IMR-90 (cell line): ENCODE results near the gene AQP6. TPM values are rescaled to one million over a fixed set of nuclear protein-coding genes. Genes with fewer than 3 reads are reported as not detected.

Experiments
- ATAC-seq: fragments of 200-7000 bp; cut with Tn5 transposase; 2 replicates; pipeline ENCODE4 v1.9.1; 2020; ENCODE audit warnings: low read depth, mild to moderate bottlenecking, moderate library complexity
- BruUV-seq: library from RNA; stranded (reverse); fragments of 400-500 nt; replicated peaks from 2 replicates; lab custom pipeline; 2021; lab: Mats Ljungman, UMichigan
- CTCF ChIA-PET: fragments of 300-600 bp; formaldehyde crosslinking; extraction: SDS; loops from one replicate; lab custom pipeline; 2021; ENCODE audit warnings: antibody characterized with exemption; lab: Yijun Ruan, JAX
- POLR2A ChIA-PET: fragments of 300-600 bp; sonication (Branson Sonifier 250); formaldehyde crosslinking; loops from one replicate; lab custom pipeline; 2022; ENCODE audit warnings: antibody characterized with exemption; ENCODE audit not compliant: unreplicated experiment; lab: Charles Lee
- DNase-seq: peaks from one replicate; pipeline ENCODE4 v3.0.0; 2013
- H2AFZ ChIP-seq: replicated peaks from 2 replicates; pipeline ENCODE3; 2013; ENCODE audit warnings: low read length, mild to moderate bottlenecking; ENCODE audit not compliant: poor library complexity
- H2AK5ac ChIP-seq: 2 replicates; pipeline ENCODE4 v1.6.1; 2013; ENCODE audit warnings: low read depth, low read length, inconsistent platforms
- H2AK9ac ChIP-seq: replicated peaks from 2 replicates; pipeline ENCODE3; 2013; ENCODE audit warnings: mild to moderate bottlenecking, low read depth, low read length, moderate library complexity; ENCODE audit not compliant: poor library complexity
- H2BK120ac ChIP-seq: 2 replicates; pipeline ENCODE4 v1.6.1; 2013; ENCODE audit warnings: low read depth, low read length, inconsistent platforms
- H2BK15ac ChIP-seq: 3 replicates; pipeline ENCODE4 v1.6.1; 2013; ENCODE audit warnings: low read depth, low read length, inconsistent platforms
- H2BK20ac ChIP-seq: 2 replicates; pipeline ENCODE4 v1.6.1; 2013; ENCODE audit warnings: low read depth, mild to moderate bottlenecking, inconsistent platforms, low read length, moderate library complexity
- H2BK5ac ChIP-seq: 2 replicates; pipeline ENCODE4 v1.6.1; 2013; ENCODE audit warnings: mild to moderate bottlenecking, low read depth, low read length, inconsistent platforms; ENCODE audit not compliant: poor library complexity, severe bottlenecking
- H3K14ac ChIP-seq: replicated peaks from 2 replicates; pipeline ENCODE4 v1.6.1; 2013; ENCODE audit warnings: low read depth, low read length, inconsistent platforms
- H3K18ac ChIP-seq: 2 replicates; pipeline ENCODE4 v1.6.1; 2013; ENCODE audit warnings: low read depth, low read length, control low read depth
- H3K23ac ChIP-seq: 2 replicates; pipeline ENCODE4 v1.6.1; 2013; ENCODE audit warnings: low read depth, low read length, inconsistent platforms
- H3K27ac ChIP-seq: 2 replicates; pipeline ENCODE4 v1.5.1; 2013; ENCODE audit warnings: mild to moderate bottlenecking, control low read depth, low read length; ENCODE audit not compliant: insufficient read depth
- H3K27me3 ChIP-seq: 2 replicates; pipeline ENCODE4 v1.6.1; 2013; ENCODE audit warnings: low read length; ENCODE audit not compliant: control insufficient read depth, insufficient read depth
- H3K36me3 ChIP-seq: 2 replicates; pipeline ENCODE4 v1.6.1; 2013; ENCODE audit warnings: low read length, mixed read lengths; ENCODE audit not compliant: control insufficient read depth, insufficient read depth
- H3K4ac ChIP-seq: 2 replicates; pipeline ENCODE4 v1.6.1; 2013; ENCODE audit warnings: low read depth, low read length, inconsistent platforms
- H3K4me1 ChIP-seq: 2 replicates; pipeline ENCODE4 v1.6.1; 2013; ENCODE audit warnings: low read length, mixed read lengths; ENCODE audit not compliant: control insufficient read depth, insufficient read depth
- H3K4me2 ChIP-seq: 2 replicates; pipeline ENCODE4 v1.6.1; 2013; ENCODE audit warnings: low read depth, mild to moderate bottlenecking, control low read depth, low read length, moderate library complexity
- H3K4me3 ChIP-seq: 2 replicates; pipeline ENCODE4 v1.5.1; 2013; ENCODE audit warnings: low read depth, mild to moderate bottlenecking, control low read depth, low read length, moderate library complexity; ENCODE audit not compliant: insufficient read depth
- H3K56ac ChIP-seq: 2 replicates; pipeline ENCODE4 v1.6.1; 2013; ENCODE audit warnings: low read length, inconsistent platforms; ENCODE audit not compliant: insufficient read depth; ENCODE audit errors: extremely low read depth
- H3K79me1 ChIP-seq, 2 experiments: 2 replicates each; pipeline ENCODE4 v1.6.1; 2013; ENCODE audit warnings: low read length in 2 of 2, inconsistent platforms in 1 of 2, low read depth in 1 of 2
- H3K9ac ChIP-seq: 2 replicates; pipeline ENCODE4 v1.6.1; 2013; ENCODE audit warnings: low read depth, low read length, control low read depth
- H3K9me1 ChIP-seq: 2 replicates; pipeline ENCODE4 v1.6.1; 2013; ENCODE audit warnings: low read length, inconsistent platforms; ENCODE audit not compliant: insufficient read depth
- H3K9me3 ChIP-seq: 2 replicates; pipeline ENCODE4 v1.6.1; 2013; ENCODE audit warnings: low read length; ENCODE audit not compliant: control insufficient read depth, insufficient read depth
- H4K20me1 ChIP-seq: 2 replicates; pipeline ENCODE4 v1.6.1; 2013; ENCODE audit warnings: low read length, inconsistent platforms; ENCODE audit not compliant: insufficient read depth
- H4K5ac ChIP-seq: 2 replicates; pipeline ENCODE4 v1.6.1; 2013; ENCODE audit warnings: mild to moderate bottlenecking, low read depth, low read length, control low read depth
- H4K8ac ChIP-seq, 2 experiments: 2 replicates each; pipeline ENCODE4 v1.6.1; 2013; ENCODE audit warnings: low read depth in 2 of 2, low read length in 2 of 2, control low read depth in 1 of 2, inconsistent platforms in 1 of 2
- H4K91ac ChIP-seq: 2 replicates; pipeline ENCODE4 v1.6.1; 2013; ENCODE audit warnings: low read depth, low read length, inconsistent platforms; ENCODE audit not compliant: insufficient read depth
- BHLHE40 ChIP-seq: fragments of 150-350 bp; IDR thresholded peaks from 2 replicates; pipeline ENCODE4 v1.6.1; 2016; ENCODE audit warnings: mild to moderate bottlenecking, low read depth, low read length
- CEBPB ChIP-seq: IDR thresholded peaks from 2 replicates; pipeline ENCODE4 v1.6.1; 2012; ENCODE audit warnings: low read depth, low read length, improper control_type of control experiment
- CHD1 ChIP-seq: IDR thresholded peaks from 2 replicates; pipeline ENCODE4 v1.6.1; 2012; ENCODE audit warnings: low read depth, low read length, improper control_type of control experiment
- CTCF ChIP-seq: conservative IDR thresholded peaks from 2 replicates; pipeline ENCODE4 v1.5.1; 2012; ENCODE audit warnings: mild to moderate bottlenecking, low read depth, low read length, improper control_type of control experiment
- ELK1 ChIP-seq: fragments of 150-350 bp; IDR thresholded peaks from 2 replicates; pipeline ENCODE4 v1.6.1; 2016; ENCODE audit warnings: low read depth, mild to moderate bottlenecking, low read length, moderate library complexity, borderline replicate concordance
- FOS ChIP-seq: fragments of 150-350 bp; IDR thresholded peaks from 2 replicates; pipeline ENCODE4 v1.6.1; 2016; ENCODE audit warnings: low read depth, low read length
- MAFK ChIP-seq: IDR thresholded peaks from 2 replicates; pipeline ENCODE4 v1.6.1; 2012; ENCODE audit warnings: low read depth, low read length, improper control_type of control experiment
- MAZ ChIP-seq: IDR thresholded peaks from 2 replicates; pipeline ENCODE4 v1.6.1; 2012; ENCODE audit warnings: low read depth, mild to moderate bottlenecking, low read length, improper control_type of control experiment, moderate library complexity, borderline replicate concordance
- MXI1 ChIP-seq: IDR thresholded peaks from 2 replicates; pipeline ENCODE4 v1.6.1; 2012; ENCODE audit warnings: low read depth, mild to moderate bottlenecking, low read length, moderate library complexity, borderline replicate concordance
- NFE2L2 ChIP-seq: fragments of 150-350 bp; IDR thresholded peaks from 2 replicates; pipeline ENCODE4 v1.6.1; 2016; ENCODE audit warnings: low read depth, mild to moderate bottlenecking, low read length
- POLR2A ChIP-seq: IDR thresholded peaks from 2 replicates; pipeline ENCODE4 v1.6.1; 2012; ENCODE audit warnings: mild to moderate bottlenecking, low read depth, low read length
- RAD21 ChIP-seq: IDR thresholded peaks from 2 replicates; pipeline ENCODE4 v1.6.1; 2012; ENCODE audit warnings: low read length, improper control_type of control experiment
- RCOR1 ChIP-seq: IDR thresholded peaks from 2 replicates; pipeline ENCODE4 v1.6.1; 2012; ENCODE audit warnings: mild to moderate bottlenecking, low read length, improper control_type of control experiment; ENCODE audit not compliant: insufficient replicate concordance
- RFX5 ChIP-seq: IDR thresholded peaks from 2 replicates; pipeline ENCODE4 v1.8.0; 2012; ENCODE audit warnings: low read depth, mild to moderate bottlenecking, low read length, moderate library complexity
- SMC3 ChIP-seq: fragments of 150-350 bp; IDR thresholded peaks from 2 replicates; pipeline ENCODE4 v1.6.1; 2016; ENCODE audit warnings: low read depth, mild to moderate bottlenecking, antibody characterized with exemption, low read length, moderate library complexity
- USF2 ChIP-seq: fragments of 150-350 bp; IDR thresholded peaks from 2 replicates; pipeline ENCODE4 v1.6.1; 2017; ENCODE audit warnings: mild to moderate bottlenecking, antibody characterized with exemption, low read length, low read depth
- WGBS, 2 experiments: methylation state at CpG; one replicate each; pipeline versions ENCODE4 v1.1.5 to v1.1.7; 2013; ENCODE audit warnings: missing lambda C conversion rate in 2 of 2; ENCODE audit not compliant: insufficient read length in 1 of 2; ENCODE audit errors: extremely low coverage in 2 of 2; 5-methylcytosine and 5-hydroxymethylcytosine counted together
- dilution Hi-C: fragments of 300-500 bp; cut with HindIII; formaldehyde crosslinking; loops from one replicate; pipeline ENCODE4 v1.14.3; 2018; ENCODE audit warnings: low sequenced_read_pairs; ENCODE audit not compliant: unreplicated experiment
- in situ Hi-C: fragments of 300-500 bp; cut with MboI; formaldehyde crosslinking; loops from 3 replicates; pipeline ENCODE4 v1.14.3; 2019; ENCODE audit warnings: low sequenced_read_pairs, inconsistent platforms, mixed read lengths
- intact Hi-C: fragments of 100-400 bp; cut with micrococcal nuclease; formaldehyde crosslinking; loops from 2 replicates; pipeline ENCODE4 v1.10.0; 2022
- polyA plus RNA-seq, 3 experiments: library from polyadenylated mRNA; depleted of rRNA; stranded (reverse); fragments of >200 nt; gene quantifications; 2 replicates each; pipeline ENCODE4 v1.2.3, GENCODE V29; 2012; ENCODE audit warnings: low replicate concordance in 1 of 3
- total RNA-seq: library from RNA; depleted of rRNA; stranded (reverse); fragments of >200 nt; gene quantifications from 2 replicates; pipeline ENCODE4 v1.2.3, GENCODE V29; 2012

The AQP6 gene
- total and polyA plus RNA-seq, 2 of the 4 experiments (the other 2 are of a cell fraction), result not detected

GRCh38 chr12:49976557-49976956 lies 3.8 kb downstream of the AQP6 start:
- Histone ChIP-seq H4K8ac (no peak overlapping the region), H2BK20ac (no peak overlapping the region), H2BK120ac (no peak overlapping the region), H3K9ac (no peak overlapping the region), H3K23ac (no peak overlapping the region), H3K4ac (no peak overlapping the region), H3K9me3 (no peaks in the 10 kb centered on the region), H3K4me2 (no peak overlapping the region), H3K4me3 (no peak overlapping the region), H2BK5ac (no peak overlapping the region), H2AK5ac (no peak overlapping the region), H3K9me1 (no peaks in the 10 kb centered on the region), H2BK15ac (no peak overlapping the region), H3K79me1 (no peaks in the 10 kb centered on the region), H4K20me1 (no peaks in the 10 kb centered on the region), H2AFZ (no peak overlapping the region), H4K91ac (no peak overlapping the region), H3K18ac (no peak overlapping the region), H4K5ac (no peak overlapping the region), H3K4me1 (no peaks in the 10 kb centered on the region), H3K56ac (no peak overlapping the region), H3K27ac (no peak overlapping the region), H3K14ac (no peak overlapping the region), H3K36me3 (no peaks in the 10 kb centered on the region), H2AK9ac (no peak overlapping the region), H3K27me3 (peaks cover 10% of the 10 kb centered on the region; the same call in 1 of the 2 replicates)
- dilution Hi-C loops (no loop called here), intact Hi-C loops (no loop called here), in situ Hi-C loops (loop anchor here (10.0 kb wide), 1 partner anchor 198 kb away; no protein-coding TSS in a partner anchor)
- no CpG with 5 or more reads among the region's 2 CpGs for WGBS, 2 experiments
- TF ChIP-seq RAD21 (no peak), RFX5 (no peak), MAFK (no peak), POLR2A (no peak), BHLHE40 (no peak), CHD1 (no peak), MXI1 (no peak), MAZ (no peak), NFE2L2 (no peak), ELK1 (no peak), RCOR1 (no peak), CEBPB (no peak), CTCF (no peak), USF2 (no peak), SMC3 (no peak), FOS (no peak)
- ChIA-PET POLR2A (no interaction called here), CTCF (interaction anchor here (1.2 kb wide), 1 partner anchor 79 kb away, joined by 4 read pairs; no protein-coding TSS in a partner anchor)
- no TSS peak for BruUV-seq
- ATAC-seq (no peak), DNase-seq (no peak)
